ENCODE data around the gene GALK1.

GRCh38 chr17:75724016-75725003 lies 40.7 kb downstream of the GALK1 start:
- TF ChIP-seq CTCF (IDR thresholded peaks at IDR 0.05; ENCODE audit: poor library complexity), result no peak
- no peak for TF ChIP-seq EZH2phosphoT487 (IDR thresholded peaks at IDR 0.05; ENCODE audit: low read depth, severe bottlenecking, unreplicated experiment)
